Sigmoid colon (tissue), 7 donors: ENCODE data around the gene TBXAS1. TPM values are rescaled to one million over a fixed set of nuclear protein-coding genes. Genes with fewer than 3 reads are reported as not detected.

Experiments
- DNase-seq: peaks from one replicate; pipeline ENCODE4 v3.0.0-alpha.2; 2019
- H3K27ac ChIP-seq, 4 donors: fragments of 200-600 bp; sonication (generic); one replicate each; pipeline ENCODE4 v1.5.1; 2016 to 2019; ENCODE audit warnings: mild to moderate bottlenecking in 1 of 4
- H3K27me3 ChIP-seq, 3 donors: fragments of 200-600 bp; sonication (generic); one replicate each; pipeline ENCODE4 v1.5.1; 2019; ENCODE audit warnings: mild to moderate bottlenecking in 1 of 3
- H3K36me3 ChIP-seq, 4 donors: fragments of 200-600 bp; sonication (generic); one replicate each; pipeline ENCODE4 v1.5.1; 2016 to 2019
- H3K4me1 ChIP-seq, 4 donors: fragments of 200-600 bp; sonication (generic); one replicate each; pipeline ENCODE4 v1.5.1; 2017 to 2019
- H3K4me3 ChIP-seq, 4 donors: fragments of 200-600 bp; sonication (generic); one replicate each; pipeline ENCODE4 v1.5.1; 2017 to 2019; ENCODE audit warnings: mild to moderate bottlenecking in 2 of 4, moderate library complexity in 1 of 4
- H3K9me3 ChIP-seq, 4 donors: fragments of 200-600 bp in 3 of 4; sonication (generic) in 3 of 4; one replicate each; pipeline versions ENCODE4 v1.5.1 to v1.6.1; 2013 to 2019
- CTCF ChIP-seq, 4 experiments: fragments of 450-650 bp in 3 of 4; fragments of 200-600 bp in 1 of 4; IDR thresholded peaks; one replicate each; pipeline ENCODE4 v1.5.1; 2016 to 2019; ENCODE audit warnings: antibody characterized with exemption in 4 of 4, mild to moderate bottlenecking in 3 of 4, moderate library complexity in 2 of 4
- EP300 ChIP-seq, 4 donors: sonication (generic); formaldehyde crosslinking; IDR thresholded peaks; one replicate each; pipeline ENCODE4 v1.6.1; 2017; ENCODE audit warnings: antibody characterized with exemption in 4 of 4
- POLR2A ChIP-seq, 2 donors: fragments of 450-650 bp; IDR thresholded peaks; one replicate each; pipeline ENCODE4 v1.6.1; 2016; ENCODE audit warnings: antibody characterized with exemption in 2 of 2, mild to moderate bottlenecking in 2 of 2, moderate library complexity in 2 of 2
- POLR2AphosphoS5 ChIP-seq, 4 donors: sonication (generic); formaldehyde crosslinking; IDR thresholded peaks; one replicate each; pipeline ENCODE4 v1.6.1; 2017; ENCODE audit warnings: antibody characterized with exemption in 4 of 4
- WGBS, 2 donors: extraction: QIAGEN DNeasy Blood & Tissue Kit; methylation state at CpG; one replicate each; pipeline ENCODE4 v1.1.7; 2013; 5-methylcytosine and 5-hydroxymethylcytosine counted together
- intact Hi-C: fragments of 100-400 bp; cut with DNase I; formaldehyde crosslinking; loops from one replicate; pipeline ENCODE4 v1.15.1; 2023
- polyA plus RNA-seq, 3 donors: library from polyadenylated mRNA; stranded (reverse); fragments of 200-250 nt; gene quantifications; one replicate each; pipeline ENCODE4 v1.2.3, GENCODE V29; 2013
- total RNA-seq, 4 donors: library from RNA; depleted of rRNA; stranded (reverse); fragments of >200 nt; gene quantifications; one replicate each; pipeline ENCODE4 v1.1.0, GENCODE V29; 2016
- donor health status: healthy with polysubstance abuse.
- donor health status: Bipolar disorder and iron deficiency.
- donor health status: healthy.

Gene TBXAS1
- total and polyA plus RNA-seq, 7 donors, result 6.0 to 28.2 (median 19.3) TPM

GRCh38 chr7:140009735-140010134, 180.7 kb downstream of the TBXAS1 start:
- TF ChIP-seq POLR2AphosphoS5 (IDR thresholded peaks at IDR 0.05), result no peak
- TF ChIP-seq CTCF (IDR thresholded peaks at IDR 0.05), result no peak
- TF ChIP-seq POLR2A (IDR thresholded peaks at IDR 0.05), result no peak
- no peak for TF ChIP-seq EP300 (IDR thresholded peaks at IDR 0.05)

DNA sequence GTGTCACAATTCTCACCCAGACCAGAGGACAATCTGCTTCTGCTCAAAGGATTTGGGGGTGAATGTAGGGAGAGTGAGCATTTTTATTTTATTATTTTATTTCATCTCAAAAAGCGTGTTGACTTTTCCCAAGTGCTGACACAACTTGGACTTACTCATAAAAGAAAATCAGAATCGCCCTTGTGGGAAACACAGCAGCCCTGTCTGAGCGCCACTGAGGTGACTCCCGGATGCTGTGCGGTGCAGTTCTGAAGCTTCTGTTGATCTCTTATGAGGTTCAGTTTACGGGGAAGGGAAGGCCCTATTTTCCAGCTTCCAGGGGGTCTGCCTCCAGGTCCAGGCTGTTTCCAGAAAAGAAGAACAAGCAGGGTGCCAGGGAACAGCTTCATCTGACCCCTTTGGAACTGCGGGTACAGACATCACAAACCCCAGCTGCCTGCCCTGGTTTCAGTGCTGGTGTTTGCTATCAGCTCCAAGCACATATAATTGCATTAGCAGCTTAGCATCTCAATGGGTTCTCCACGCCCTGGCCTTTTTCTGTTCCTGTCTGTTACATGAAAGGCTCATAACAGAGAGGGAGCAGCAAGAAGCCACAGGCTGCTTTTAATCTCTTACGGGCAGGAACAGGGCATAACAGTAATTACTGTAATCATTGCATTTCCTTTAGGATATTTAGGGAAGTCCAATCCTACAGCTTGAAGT, 181.3 kb downstream of the TBXAS1 start:
- WGBS, 2 donors, result 93 to 94% methylated on average over 9 of the region's 9 CpGs
- no peaks in the 10 kb centered on the region for H3K4me1 ChIP-seq
- H3K4me3 ChIP-seq, result no peak overlapping the region
- H3K36me3 ChIP-seq, result no peaks in the 10 kb centered on the region
- DNase-seq, result peak; percentile 14
- intact Hi-C loops, result no loop called here
- TF ChIP-seq POLR2AphosphoS5 (IDR thresholded peaks at IDR 0.05) (no peak), POLR2A (IDR thresholded peaks at IDR 0.05) (no peak)
- H3K27ac ChIP-seq, result no peak overlapping the region
- no peaks in the 10 kb centered on the region for H3K27me3 ChIP-seq
- H3K9me3 ChIP-seq, result no peaks in the 10 kb centered on the region

More at GRCh38 chr7:140009735-140010134, 180.7 kb downstream of the TBXAS1 start:
- Histone ChIP-seq H3K36me3 (no peaks in the 10 kb centered on the region), H3K4me1 (no peaks in the 10 kb centered on the region), H3K4me3 (no peak overlapping the region), H3K27ac (no peak overlapping the region), H3K27me3 (no peaks in the 10 kb centered on the region), H3K9me3 (no peaks in the 10 kb centered on the region)
- peak; percentile 50 for DNase-seq
- intact Hi-C loops, result no loop called here
- 76 to 85% methylated on average over 11 of the region's 11 CpGs for WGBS, 2 donors

- H3K27ac ChIP-seq, result no peak overlapping the region
- H3K9me3 ChIP-seq, result no peaks in the 10 kb centered on the region
- no peaks in the 10 kb centered on the region for H3K27me3 ChIP-seq
- TF ChIP-seq POLR2A (IDR thresholded peaks at IDR 0.05) (no peak), EP300 (IDR thresholded peaks at IDR 0.05) (no peak), CTCF (IDR thresholded peaks at IDR 0.05) (no peak), POLR2AphosphoS5 (IDR thresholded peaks at IDR 0.05) (no peak)
- no peaks in the 10 kb centered on the region for H3K4me1 ChIP-seq
- H3K4me3 ChIP-seq, result no peak overlapping the region
- WGBS, 2 donors, result 96 to 98% methylated on average over 4 of the region's 4 CpGs
- no peaks in the 10 kb centered on the region for H3K36me3 ChIP-seq
- intact Hi-C loops, result no loop called here
- peak; percentile 29 for DNase-seq
Measured at GRCh38 chr7:140013676-140014075, 184.6 kb downstream of the TBXAS1 start.

- Histone ChIP-seq H3K4me1 (no peaks in the 10 kb centered on the region), H3K27ac (no peak overlapping the region), H3K9me3 (no peaks in the 10 kb centered on the region), H3K4me3 (no peak overlapping the region), H3K27me3 (no peaks in the 10 kb centered on the region), H3K36me3 (no peaks in the 10 kb centered on the region)
- WGBS, 2 donors, result 93 to 96% methylated on average over 10 of the region's 10 CpGs
- TF ChIP-seq CTCF (IDR thresholded peaks at IDR 0.05) (no peak), EP300 (IDR thresholded peaks at IDR 0.05) (no peak), POLR2AphosphoS5 (IDR thresholded peaks at IDR 0.05) (no peak), POLR2A (IDR thresholded peaks at IDR 0.05) (no peak)
- intact Hi-C loops, result no loop called here
- DNase-seq, result peak; percentile 32
Measured at GRCh38 chr7:140014123-140014522, 185.1 kb downstream of the TBXAS1 start.

DNA sequence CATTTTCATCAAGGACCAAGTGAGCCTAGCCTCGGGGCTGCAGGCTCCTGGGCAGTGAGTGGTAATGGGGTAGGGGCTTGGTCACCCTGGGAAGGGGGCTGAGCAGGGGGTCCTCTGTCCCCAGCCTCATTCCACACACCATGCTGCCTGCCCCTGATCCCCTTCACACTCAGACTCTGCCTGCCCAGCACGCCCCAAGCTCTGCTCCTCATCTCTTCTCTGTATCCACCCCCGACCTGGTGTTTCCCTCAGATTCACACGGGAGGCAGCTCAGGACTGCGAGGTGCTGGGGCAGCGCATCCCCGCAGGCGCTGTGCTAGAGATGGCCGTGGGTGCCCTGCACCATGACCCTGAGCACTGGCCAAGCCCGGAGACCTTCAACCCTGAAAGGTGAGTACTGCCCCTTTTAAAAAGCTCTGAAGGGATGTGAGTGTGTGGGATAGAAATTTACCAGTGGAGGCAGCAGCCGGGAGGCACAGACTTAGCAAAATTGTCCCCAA, 186.5 kb downstream of the TBXAS1 start:
- H3K4me1 ChIP-seq, result no peaks in the 10 kb centered on the region
- H3K36me3 ChIP-seq, result no peaks in the 10 kb centered on the region
- intact Hi-C loops, result no loop called here
- no peaks in the 10 kb centered on the region for H3K27me3 ChIP-seq
- H3K27ac ChIP-seq, result no peak overlapping the region
- no peak overlapping the region for H3K4me3 ChIP-seq
- DNase-seq, result no peak
- WGBS, 2 donors, result 90 to 93% methylated on average over 11 of the region's 11 CpGs
- H3K9me3 ChIP-seq, result no peaks in the 10 kb centered on the region
- TF ChIP-seq CTCF (IDR thresholded peaks at IDR 0.05) (no peak), POLR2AphosphoS5 (IDR thresholded peaks at IDR 0.05) (no peak), EP300 (IDR thresholded peaks at IDR 0.05) (no peak), POLR2A (IDR thresholded peaks at IDR 0.05) (no peak)
